Breast epithelium (tissue), 3 donors: Measurements from ENCODE around the gene WFIKKN2.

Source experiments
- POLR2A ChIP-seq: fragments of 450-650 bp; IDR thresholded peaks from one replicate; pipeline ENCODE4 v1.6.1; 2016; ENCODE audit warnings: antibody characterized with exemption, mild to moderate bottlenecking, moderate library complexity
- POLR2AphosphoS5 ChIP-seq, 3 donors: sonication (generic); formaldehyde crosslinking; IDR thresholded peaks; one replicate each; pipeline ENCODE4 v1.6.1; 2017; ENCODE audit warnings: antibody characterized with exemption in 3 of 3
- TF ChIP-seq, protein P1 (sequence below), 3 donors: fragments of 450-650 bp; IDR thresholded peaks; one replicate each; pipeline ENCODE4 v1.5.1; 2016 to 2017; ENCODE audit warnings: antibody characterized with exemption in 3 of 3, mild to moderate bottlenecking in 3 of 3, moderate library complexity in 3 of 3

- TF ChIP-seq, protein P1, sequence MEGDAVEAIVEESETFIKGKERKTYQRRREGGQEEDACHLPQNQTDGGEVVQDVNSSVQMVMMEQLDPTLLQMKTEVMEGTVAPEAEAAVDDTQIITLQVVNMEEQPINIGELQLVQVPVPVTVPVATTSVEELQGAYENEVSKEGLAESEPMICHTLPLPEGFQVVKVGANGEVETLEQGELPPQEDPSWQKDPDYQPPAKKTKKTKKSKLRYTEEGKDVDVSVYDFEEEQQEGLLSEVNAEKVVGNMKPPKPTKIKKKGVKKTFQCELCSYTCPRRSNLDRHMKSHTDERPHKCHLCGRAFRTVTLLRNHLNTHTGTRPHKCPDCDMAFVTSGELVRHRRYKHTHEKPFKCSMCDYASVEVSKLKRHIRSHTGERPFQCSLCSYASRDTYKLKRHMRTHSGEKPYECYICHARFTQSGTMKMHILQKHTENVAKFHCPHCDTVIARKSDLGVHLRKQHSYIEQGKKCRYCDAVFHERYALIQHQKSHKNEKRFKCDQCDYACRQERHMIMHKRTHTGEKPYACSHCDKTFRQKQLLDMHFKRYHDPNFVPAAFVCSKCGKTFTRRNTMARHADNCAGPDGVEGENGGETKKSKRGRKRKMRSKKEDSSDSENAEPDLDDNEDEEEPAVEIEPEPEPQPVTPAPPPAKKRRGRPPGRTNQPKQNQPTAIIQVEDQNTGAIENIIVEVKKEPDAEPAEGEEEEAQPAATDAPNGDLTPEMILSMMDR (IDR thresholded peaks at IDR 0.05), result no peak
- TF ChIP-seq POLR2A, result no peak
- no peak for TF ChIP-seq POLR2AphosphoS5 (IDR thresholded peaks at IDR 0.05)
Measured at GRCh38 chr17:50802609-50803571, 32.5 kb upstream of the WFIKKN2 start.
